ENCODE results near the gene TBC1D2B. TPM values are rescaled to one million over a fixed set of nuclear protein-coding genes. Genes with fewer than 3 reads are reported as not detected.
A peak's percentile ranks its signal among the peaks of the same experiment; 100 is the strongest.

TBC1D2B gene
- total RNA-seq, 1 experiment from 2014 or later = 17.6 TPM

DNA sequence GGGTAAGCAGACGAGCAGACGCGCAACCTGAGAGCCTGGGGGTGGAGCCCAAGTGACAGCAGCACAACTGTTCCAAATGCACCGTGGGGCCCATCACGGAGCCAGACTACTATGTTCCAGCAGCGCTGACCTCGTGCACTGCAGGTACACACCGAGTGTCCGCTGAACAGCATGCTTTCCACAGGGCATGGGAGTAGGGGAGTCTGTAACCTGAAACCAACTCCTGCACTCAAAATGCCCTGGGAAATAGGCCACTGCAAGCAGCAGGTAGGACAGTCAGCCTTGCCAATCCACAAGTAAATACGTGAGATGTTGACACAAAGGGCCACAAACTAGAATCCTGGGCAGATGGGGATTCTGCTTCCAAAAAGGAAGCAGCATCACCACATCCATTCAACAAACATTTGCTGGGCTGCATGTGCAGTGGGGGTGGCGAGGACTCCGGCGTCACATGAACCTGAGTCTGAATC, 73.9 kb downstream of the TBC1D2B start:
- Histone ChIP-seq H3K79me1 (ENCODE audit: insufficient read depth, low read depth, low read length, poor library complexity, severe bottlenecking) (no peaks in the 10 kb centered on the region), H4K5ac (ENCODE audit: insufficient read length, low read depth, low read length) (no peak overlapping the region), H2AK5ac (ENCODE audit: insufficient read length, low read length) (no peak overlapping the region), H3K79me2 (ENCODE audit: insufficient read depth, low read length) (no peaks in the 10 kb centered on the region), H3K4me2 (ENCODE audit: insufficient read depth, insufficient read length, low read length) (no peak overlapping the region), H3K27me3 (ENCODE audit: insufficient read depth, low read length) (no peaks in the 10 kb centered on the region), H3K27ac (ENCODE audit: insufficient read length, low read depth, low read length) (no peak overlapping the region), H4K91ac (ENCODE audit: insufficient read length, low read depth, low read length) (no peak overlapping the region), H3K9ac (ENCODE audit: extremely low read depth, insufficient read length, low read length) (no peak overlapping the region), H3K23ac (ENCODE audit: insufficient read length, low read depth, low read length) (no peak overlapping the region), H2BK15ac (ENCODE audit: low read depth, low read length) (no peak overlapping the region), H3K4me1 (ENCODE audit: insufficient read depth, low read length) (no peaks in the 10 kb centered on the region), H4K8ac (replicated peaks; ENCODE audit: insufficient read length, low read depth, low read length) (no peak overlapping the region), H3K18ac (ENCODE audit: insufficient read length, low read depth, low read length) (no peak overlapping the region), H2BK20ac (ENCODE audit: low read depth, low read length, poor library complexity, severe bottlenecking) (no peak overlapping the region), H4K20me1 (ENCODE audit: control insufficient read depth, insufficient read depth, insufficient read length) (no peaks in the 10 kb centered on the region), H2BK5ac (ENCODE audit: insufficient read length, low read length) (no peak overlapping the region), H3K23me2 (ENCODE audit: insufficient read length, low read depth, low read length, poor library complexity, severe bottlenecking) (no peaks in the 10 kb centered on the region), H3K56ac (ENCODE audit: insufficient read length, low read depth, low read length) (no peak overlapping the region), H3K14ac (ENCODE audit: insufficient read depth, low read length) (no peak overlapping the region), H3K4ac (ENCODE audit: low read depth, low read length) (no peak overlapping the region), H3K9me3 (ENCODE audit: control insufficient read depth, low read depth, low read length) (no peaks in the 10 kb centered on the region), H2BK120ac (ENCODE audit: low read depth, low read length, poor library complexity, severe bottlenecking) (no peak overlapping the region), H2BK12ac (ENCODE audit: insufficient read length, low read depth, low read length) (no peak overlapping the region), H2AFZ (ENCODE audit: low read length) (no peak overlapping the region), H3T11ph (ENCODE audit: low read length) (no peak overlapping the region)
- DNase-seq = peak; percentile 36
- H3K9me3 Mint-ChIP-seq = no peaks in the 10 kb centered on the region
- no peaks in the 10 kb centered on the region for H3K27me3 Mint-ChIP-seq (ENCODE audit: low read depth)
- H3K36me3 Mint-ChIP-seq (ENCODE audit: insufficient read depth in 1 of 3, low read depth in 3 of 3) = peaks cover 0 to 18% (median 11%) of the 10 kb centered on the region in 3 experiments; a peak in 6 of 7 replicates
- H3K4me3 Mint-ChIP-seq = no peak overlapping the region
- TF ChIP-seq CTCF (conservative IDR thresholded peaks at IDR 0.05) = no peak
- WGBS (ENCODE audit: extremely low coverage, insufficient read length, low lambda C conversion rate) = no CpG with 5 or more reads among the region's 13 CpGs
- peaks cover 13 to 18% of the 10 kb centered on the region in 2 experiments for H3K4me1 Mint-ChIP-seq
- H3K27ac Mint-ChIP-seq = no peak overlapping the region

Measured in H9 (cell line).